B cell (primary cell): ENCODE results near the gene MMS19. TPM values are rescaled to one million over a fixed set of nuclear protein-coding genes. Genes with fewer than 3 reads are reported as not detected.

ENCODE experiments used
- ATAC-seq: fragments of 200-7000 bp; cut with Tn5 transposase; one replicate; pipeline ENCODE4 v1.10.0; 2021; ENCODE audit warnings: low read depth, mild to moderate bottlenecking, moderate number of reproducible peaks, moderate library complexity
- CTCF ChIA-PET: fragments of 350-600 bp; sonication (Branson Sonifier 250); formaldehyde crosslinking; loops from one replicate; lab custom pipeline; 2021; ENCODE audit warnings: antibody characterized with exemption, inconsistent platforms; lab: Charles Lee
- POLR2A ChIA-PET: fragments of 350-600 bp; sonication (Branson Sonifier 250); formaldehyde crosslinking; loops from one replicate; lab custom pipeline; 2021; ENCODE audit warnings: antibody characterized with exemption; lab: Charles Lee
- DNase-seq: peaks from one replicate; pipeline ENCODE4 v3.0.0; 2013
- H2AFZ ChIP-seq: 2 replicates; pipeline ENCODE4 v1.6.1; 2012; ENCODE audit warnings: mild to moderate bottlenecking, low read depth, low read length; ENCODE audit not compliant: insufficient read depth, poor library complexity, severe bottlenecking
- H3K27ac ChIP-seq, 2 donors: 1 replicate in 1 of 2; 2 replicates in 1 of 2; pipeline ENCODE4 v1.5.1; 2012 to 2013; ENCODE audit warnings: low read length in 2 of 2, mild to moderate bottlenecking in 2 of 2, moderate library complexity in 1 of 2
- H3K27me3 ChIP-seq, 4 experiments: fragments of 200-600 bp in 1 of 4; sonication (generic) in 1 of 4; replicated peaks in 1 of 4; 1 replicate in 2 of 4; 2 replicates in 2 of 4; pipeline versions ENCODE4 v1.6.1 to v1.7.0; 2013 to 2016; ENCODE audit warnings: low read length in 3 of 4, mild to moderate bottlenecking in 2 of 4, mixed read lengths in 1 of 4, moderate library complexity in 1 of 4; ENCODE audit not compliant: insufficient read depth in 4 of 4, control insufficient read depth in 3 of 4; ENCODE audit errors: control extremely low read depth in 1 of 4
- H3K36me3 ChIP-seq, 2 experiments: replicated peaks in 1 of 2; 1 replicate in 1 of 2; 2 replicates in 1 of 2; pipeline versions ENCODE4 v1.6.1 to v1.7.1; 2013; ENCODE audit warnings: low read length in 1 of 2; ENCODE audit not compliant: insufficient read depth in 2 of 2, control insufficient read depth in 1 of 2; ENCODE audit errors: control extremely low read depth in 1 of 2, extremely low read depth in 1 of 2
- H3K4me1 ChIP-seq, 2 donors: fragments of 200-600 bp in 1 of 2; sonication (generic) in 1 of 2; 1 replicate in 1 of 2; 2 replicates in 1 of 2; pipeline versions ENCODE4 v1.5.1 to v1.6.1; 2013 to 2017; ENCODE audit warnings: low read length in 2 of 2; ENCODE audit not compliant: control insufficient read depth in 2 of 2, insufficient read depth in 2 of 2
- H3K4me2 ChIP-seq: replicated peaks from 2 replicates; pipeline ENCODE3; 2012; ENCODE audit warnings: mild to moderate bottlenecking, low read depth, low read length; ENCODE audit not compliant: poor library complexity, severe bottlenecking
- H3K4me3 ChIP-seq, 5 experiments: fragments of 200-600 bp in 1 of 5; sonication (generic) in 1 of 5; 1 replicate in 3 of 5; 2 replicates in 2 of 5; pipeline versions ENCODE4 v1.5.1 to v1.7.0; 2011 to 2016; ENCODE audit warnings: low read length in 4 of 5, mild to moderate bottlenecking in 4 of 5, low read depth in 2 of 5, control low read depth in 1 of 5, moderate library complexity in 1 of 5; ENCODE audit not compliant: insufficient read depth in 1 of 5; ENCODE audit errors: control extremely low read depth in 1 of 5, extremely low read depth in 1 of 5
- H3K79me2 ChIP-seq: fragments of 200-600 bp; sonication (generic); one replicate; pipeline ENCODE4 v1.6.0; 2016; ENCODE audit warnings: low read length; ENCODE audit not compliant: control insufficient read depth, insufficient read depth
- H3K9ac ChIP-seq: fragments of 200-600 bp; sonication (generic); 2 replicates; pipeline ENCODE4 v1.6.1; 2017; ENCODE audit warnings: mild to moderate bottlenecking, low read length, moderate library complexity
- H3K9me3 ChIP-seq, 3 donors: one replicate each; pipeline versions ENCODE4 v1.6.1 to v1.7.1; 2013; ENCODE audit warnings: low read length in 2 of 3; ENCODE audit not compliant: control insufficient read depth in 2 of 3, insufficient read depth in 1 of 3; ENCODE audit errors: control extremely low read depth in 1 of 3
- H4K20me1 ChIP-seq: 2 replicates; pipeline ENCODE4 v1.6.0; 2012; ENCODE audit warnings: mild to moderate bottlenecking, low read length; ENCODE audit not compliant: insufficient read depth, control insufficient read depth, poor library complexity, severe bottlenecking
- H3K27ac Mint-ChIP-seq: one replicate; pipeline ENCODE4 v1.8.0; 2021; ENCODE audit warnings: mixed read lengths
- H3K27me3 Mint-ChIP-seq: one replicate; pipeline ENCODE4 v1.8.0; 2021; ENCODE audit warnings: mixed read lengths
- H3K4me1 Mint-ChIP-seq: one replicate; pipeline ENCODE4 v1.8.0; 2021; ENCODE audit warnings: mixed read lengths
- H3K4me3 Mint-ChIP-seq: one replicate; pipeline ENCODE4 v1.8.0; 2021; ENCODE audit warnings: mixed read lengths
- H3K9me3 Mint-ChIP-seq: one replicate; pipeline ENCODE4 v1.8.0; 2022; ENCODE audit warnings: mixed read lengths; ENCODE audit not compliant: insufficient read depth
- EZH2 ChIP-seq: IDR thresholded peaks from 2 replicates; pipeline ENCODE4 v1.6.1; 2012; ENCODE audit warnings: borderline replicate concordance, low read depth, mild to moderate bottlenecking, moderate library complexity, low read length; ENCODE audit not compliant: insufficient read depth, poor library complexity, severe bottlenecking
- WGBS: methylation state at CpG from one replicate; pipeline ENCODE4 v1.1.5; 2013; ENCODE audit warnings: missing lambda C conversion rate; ENCODE audit not compliant: insufficient coverage; 5-methylcytosine and 5-hydroxymethylcytosine counted together
- intact Hi-C: fragments of 100-400 bp; cut with micrococcal nuclease; formaldehyde crosslinking; loops from one replicate; pipeline ENCODE4 v1.10.0; 2022
- polyA plus RNA-seq: library from polyadenylated mRNA; depleted of rRNA; stranded (reverse); fragments of >200 nt; gene quantifications from 2 replicates; pipeline ENCODE4 v1.2.3, GENCODE V29; 2012
- total RNA-seq, 2 donors: library from RNA; stranded (reverse); fragments of 120-200 nt in 1 of 2; gene quantifications; 1 replicate in 1 of 2; 2 replicates in 1 of 2; pipeline versions ENCODE4 v1.2.3 to v1.2.4, GENCODE V29; 2013 to 2022
- TF ChIP-seq, protein P1 (sequence below): fragments of 200-600 bp; IDR thresholded peaks from one replicate; pipeline ENCODE4 v1.8.0; 2022; ENCODE audit warnings: antibody characterized with exemption, mild to moderate bottlenecking

The MMS19 gene
- total and polyA plus RNA-seq, 2 donors (not counting 1 experiment from before 2014, with no cell fraction given): 82.1 to 102 TPM

- Mint-ChIP-seq H3K27me3 (peaks cover 31% of the 10 kb centered on the region), H3K4me3 (no peak overlapping the region), H3K9me3 (no peaks in the 10 kb centered on the region), H3K27ac (no peak overlapping the region), H3K4me1 (no peaks in the 10 kb centered on the region)
- Histone ChIP-seq H3K9ac (no peak overlapping the region), H3K36me3 (no peaks in the 10 kb centered on the region), H3K4me2 (no peak overlapping the region), H3K9me3 (no peaks in the 10 kb centered on the region), H2AFZ (no peak overlapping the region), H3K4me1 (no peaks in the 10 kb centered on the region), H4K20me1 (no peaks in the 10 kb centered on the region), H3K27ac (no peak overlapping the region), H3K79me2 (no peaks in the 10 kb centered on the region), H3K4me3 (no peak overlapping the region), H3K27me3 (peaks cover 0 to 7% (median under 1%) of the 10 kb centered on the region in 4 experiments)
- DNase-seq (no peak), ATAC-seq (no peak)
- intact Hi-C loops: no loop called here
- ChIA-PET CTCF (no interaction called here), POLR2A (no interaction called here)
- TF ChIP-seq, protein P1, sequence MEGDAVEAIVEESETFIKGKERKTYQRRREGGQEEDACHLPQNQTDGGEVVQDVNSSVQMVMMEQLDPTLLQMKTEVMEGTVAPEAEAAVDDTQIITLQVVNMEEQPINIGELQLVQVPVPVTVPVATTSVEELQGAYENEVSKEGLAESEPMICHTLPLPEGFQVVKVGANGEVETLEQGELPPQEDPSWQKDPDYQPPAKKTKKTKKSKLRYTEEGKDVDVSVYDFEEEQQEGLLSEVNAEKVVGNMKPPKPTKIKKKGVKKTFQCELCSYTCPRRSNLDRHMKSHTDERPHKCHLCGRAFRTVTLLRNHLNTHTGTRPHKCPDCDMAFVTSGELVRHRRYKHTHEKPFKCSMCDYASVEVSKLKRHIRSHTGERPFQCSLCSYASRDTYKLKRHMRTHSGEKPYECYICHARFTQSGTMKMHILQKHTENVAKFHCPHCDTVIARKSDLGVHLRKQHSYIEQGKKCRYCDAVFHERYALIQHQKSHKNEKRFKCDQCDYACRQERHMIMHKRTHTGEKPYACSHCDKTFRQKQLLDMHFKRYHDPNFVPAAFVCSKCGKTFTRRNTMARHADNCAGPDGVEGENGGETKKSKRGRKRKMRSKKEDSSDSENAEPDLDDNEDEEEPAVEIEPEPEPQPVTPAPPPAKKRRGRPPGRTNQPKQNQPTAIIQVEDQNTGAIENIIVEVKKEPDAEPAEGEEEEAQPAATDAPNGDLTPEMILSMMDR: no peak
- TF ChIP-seq EZH2: no peak
- 96% methylated on average over 6 of the region's 8 CpGs for WGBS
Measured at GRCh38 chr10:97522937-97523336, 24.7 kb upstream of the MMS19 start.

DNA sequence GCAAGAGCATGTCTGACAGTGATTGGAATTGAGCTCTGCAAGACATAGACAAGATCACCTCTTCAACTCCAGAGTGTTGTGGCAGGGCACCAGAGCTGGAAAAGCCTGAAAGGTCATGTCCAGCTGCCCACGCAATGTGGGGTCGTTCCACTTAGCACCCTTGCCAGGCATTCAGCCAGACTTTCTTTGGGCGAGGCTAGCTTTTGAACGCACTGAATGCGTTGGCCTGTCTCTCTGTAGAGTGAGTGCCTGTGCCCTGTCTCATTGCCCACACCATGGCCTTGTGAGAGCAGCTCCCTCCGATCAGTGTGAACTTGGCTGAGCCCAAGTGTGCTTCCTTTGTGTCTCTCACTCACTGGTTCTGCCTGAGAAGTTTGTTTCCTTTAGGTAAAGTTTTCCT is 23.8 kb upstream of the MMS19 start:
- no peak for ATAC-seq
- no peaks in the 10 kb centered on the region for H3K4me1 Mint-ChIP-seq
- TF ChIP-seq, protein P1: no peak
- no peak for TF ChIP-seq EZH2
- no peaks in the 10 kb centered on the region for H3K79me2 ChIP-seq
- peaks cover 0 to 12% (median under 1%) of the 10 kb centered on the region in 4 experiments for H3K27me3 ChIP-seq
- 89% methylated on average over 6 of the region's 6 CpGs for WGBS
- no peak overlapping the region for H3K4me3 ChIP-seq
- no peak overlapping the region for H3K4me2 ChIP-seq
- H3K36me3 ChIP-seq: no peaks in the 10 kb centered on the region
- no peaks in the 10 kb centered on the region for H4K20me1 ChIP-seq
- peaks cover 31% of the 10 kb centered on the region for H3K27me3 Mint-ChIP-seq
- intact Hi-C loops: no loop called here
- H3K27ac ChIP-seq: no peak overlapping the region
- CTCF ChIA-PET: interaction anchor here (1.3 kb wide), 1 partner anchor 32 kb away, joined by 5 read pairs; no protein-coding TSS in a partner anchor
- no peak overlapping the region for H2AFZ ChIP-seq
- POLR2A ChIA-PET: no interaction called here
- H3K9me3 Mint-ChIP-seq: no peaks in the 10 kb centered on the region
- H3K4me3 Mint-ChIP-seq: no peak overlapping the region
- no peak overlapping the region for H3K9ac ChIP-seq
- no peak for DNase-seq
- H3K4me1 ChIP-seq: no peaks in the 10 kb centered on the region
- H3K27ac Mint-ChIP-seq: no peak overlapping the region
- no peaks in the 10 kb centered on the region for H3K9me3 ChIP-seq
